Kidney epithelial cell (primary cell): Measurements from ENCODE around the gene GADD45B. TPM values are rescaled to one million over a fixed set of nuclear protein-coding genes. Genes with fewer than 3 reads are reported as not detected.
"Not testable (repeated sequence)": the region's sequence is repeated elsewhere in the genome, so short reads cannot be mapped to it uniquely, and the experiment has no call there.

Experiments used
- DNase-seq: peaks from one replicate; pipeline ENCODE4 v3.0.0-alpha.2; 2010; ENCODE audit warnings: low read depth
- H3K27me3 ChIP-seq: 2 replicates; pipeline ENCODE4 v1.6.0; 2011; ENCODE audit warnings: low read length; ENCODE audit not compliant: control insufficient read depth, insufficient read depth
- H3K36me3 ChIP-seq: 2 replicates; pipeline ENCODE4 v1.5.1; 2011; ENCODE audit warnings: low read length; ENCODE audit not compliant: control insufficient read depth, insufficient read depth
- H3K4me3 ChIP-seq: 2 replicates; pipeline ENCODE4 v1.5.1; 2011; ENCODE audit warnings: low read depth, mild to moderate bottlenecking, control low read depth, low read length
- total RNA-seq: library from RNA; depleted of rRNA; stranded (reverse); fragments of >200 nt; gene quantifications from 2 replicates; pipeline ENCODE4 v1.2.3, GENCODE V29; 2015
- TF ChIP-seq, protein P1 (sequence below): IDR thresholded peaks from 2 replicates; pipeline ENCODE4 v1.5.1; 2011; ENCODE audit warnings: mild to moderate bottlenecking, moderate library complexity, low read length, control low read depth, inconsistent platforms; ENCODE audit not compliant: insufficient read depth, poor library complexity, severe bottlenecking

The GADD45B gene
- total RNA-seq, 1 donor from 2014 or later, result 99.6 TPM

DNA sequence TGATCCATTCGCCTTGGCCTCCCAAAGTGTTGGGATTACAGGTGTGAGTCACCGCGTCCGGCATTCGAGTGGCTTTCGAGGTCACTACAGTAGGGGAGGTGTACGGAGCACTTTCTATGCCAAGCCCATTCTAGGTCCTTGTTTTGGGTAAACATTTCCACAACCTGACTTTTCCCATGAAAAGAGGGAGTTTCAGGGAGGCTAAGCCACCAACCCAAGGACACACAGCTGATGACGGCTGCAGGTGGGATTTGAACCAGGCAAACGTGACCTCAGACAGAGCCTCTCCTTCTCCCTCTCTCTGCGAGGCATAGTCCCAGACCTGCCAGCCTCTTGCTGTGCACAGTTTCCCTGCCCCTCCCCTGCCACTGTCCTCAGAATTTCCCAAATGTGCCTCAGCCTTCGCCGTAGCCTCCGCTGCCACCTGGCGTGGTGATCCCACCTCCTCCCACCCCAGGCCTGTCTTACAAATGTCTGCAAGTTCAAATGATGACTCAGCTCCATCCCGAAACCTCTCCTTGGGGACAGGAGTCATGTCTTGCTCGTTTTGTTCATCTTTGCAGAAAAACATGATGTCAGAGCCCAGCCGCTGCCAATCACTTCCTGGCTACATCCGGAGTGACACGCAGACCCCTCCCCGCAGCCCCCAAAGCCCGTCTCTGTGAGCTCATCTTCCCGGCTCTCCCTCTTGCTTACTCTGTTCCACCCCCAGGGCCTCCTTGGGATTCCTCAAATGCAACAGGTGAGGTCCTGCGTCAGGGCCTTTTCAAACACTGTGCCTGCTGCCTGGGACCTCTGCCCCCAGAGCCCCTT lies 6.6 kb upstream of the GADD45B start:
- TF ChIP-seq, protein P1, sequence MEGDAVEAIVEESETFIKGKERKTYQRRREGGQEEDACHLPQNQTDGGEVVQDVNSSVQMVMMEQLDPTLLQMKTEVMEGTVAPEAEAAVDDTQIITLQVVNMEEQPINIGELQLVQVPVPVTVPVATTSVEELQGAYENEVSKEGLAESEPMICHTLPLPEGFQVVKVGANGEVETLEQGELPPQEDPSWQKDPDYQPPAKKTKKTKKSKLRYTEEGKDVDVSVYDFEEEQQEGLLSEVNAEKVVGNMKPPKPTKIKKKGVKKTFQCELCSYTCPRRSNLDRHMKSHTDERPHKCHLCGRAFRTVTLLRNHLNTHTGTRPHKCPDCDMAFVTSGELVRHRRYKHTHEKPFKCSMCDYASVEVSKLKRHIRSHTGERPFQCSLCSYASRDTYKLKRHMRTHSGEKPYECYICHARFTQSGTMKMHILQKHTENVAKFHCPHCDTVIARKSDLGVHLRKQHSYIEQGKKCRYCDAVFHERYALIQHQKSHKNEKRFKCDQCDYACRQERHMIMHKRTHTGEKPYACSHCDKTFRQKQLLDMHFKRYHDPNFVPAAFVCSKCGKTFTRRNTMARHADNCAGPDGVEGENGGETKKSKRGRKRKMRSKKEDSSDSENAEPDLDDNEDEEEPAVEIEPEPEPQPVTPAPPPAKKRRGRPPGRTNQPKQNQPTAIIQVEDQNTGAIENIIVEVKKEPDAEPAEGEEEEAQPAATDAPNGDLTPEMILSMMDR, result no peak
- DNase-seq, result peak; percentile 93
- Histone ChIP-seq H3K27me3 (no peaks in the 10 kb centered on the region), H3K4me3 (no peak overlapping the region), H3K36me3 (no peaks in the 10 kb centered on the region)

DNA sequence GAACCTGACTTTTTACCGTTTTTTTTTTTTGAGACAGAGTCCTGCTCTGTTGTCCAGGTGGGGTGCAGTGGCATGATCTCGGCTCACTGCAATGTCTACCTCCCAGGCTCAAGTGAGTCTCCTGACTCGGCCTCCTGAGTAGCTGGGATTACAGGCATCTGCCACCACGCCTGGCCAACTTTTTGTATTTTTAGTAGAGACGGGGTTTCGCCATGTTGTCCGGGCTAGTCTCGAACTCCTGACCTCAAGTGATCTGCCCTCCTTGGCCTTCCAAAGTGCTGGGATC lies 6.1 kb upstream of the GADD45B start:
- not testable (repeated sequence) for H3K27me3 ChIP-seq, DNase-seq, H3K4me3 ChIP-seq, H3K36me3 ChIP-seq

DNA sequence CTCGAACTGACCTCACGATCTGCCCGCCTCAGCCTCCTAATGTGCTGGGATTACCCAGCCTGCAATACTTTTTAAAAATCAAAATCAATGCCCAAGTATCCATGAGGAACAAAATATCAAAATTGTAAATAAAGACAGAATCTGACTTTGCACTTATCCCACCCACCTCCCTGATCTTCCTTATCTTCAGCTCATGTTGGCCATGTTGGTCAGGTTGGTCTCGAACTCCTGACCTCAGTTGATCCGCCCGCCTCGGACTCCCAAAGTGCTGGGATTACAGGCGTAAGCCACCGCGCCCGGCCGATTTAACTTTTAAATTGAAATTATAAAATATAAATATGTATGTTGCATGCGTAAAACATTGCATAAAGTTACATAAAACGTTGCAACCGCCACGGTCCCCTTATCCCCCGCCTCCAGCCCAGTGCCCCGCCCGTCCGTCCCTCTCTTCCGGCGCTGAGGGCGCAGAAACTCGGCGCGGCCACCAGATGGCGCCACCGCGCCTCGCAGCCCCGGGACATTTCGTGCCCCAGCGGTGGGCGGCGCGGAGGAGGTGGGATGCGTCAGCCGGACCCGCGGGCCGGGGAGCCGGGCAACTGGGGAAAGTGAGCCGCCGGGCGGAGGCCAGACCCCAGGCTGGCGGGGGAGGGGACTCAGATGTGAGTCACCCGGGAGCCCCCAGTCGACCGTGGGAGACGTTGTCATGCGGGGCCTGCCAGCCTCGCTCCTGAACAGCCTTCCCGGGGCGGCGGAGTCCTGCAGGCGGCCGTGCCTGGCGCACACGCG lies 1.5 kb upstream of the GADD45B start:
- Histone ChIP-seq H3K27me3 (no peaks in the 10 kb centered on the region), H3K36me3 (no peaks in the 10 kb centered on the region), H3K4me3 (peak overlapping the region; percentile 23)
- no peak for DNase-seq
- TF ChIP-seq, protein P1, result peak; percentile 75

DNA sequence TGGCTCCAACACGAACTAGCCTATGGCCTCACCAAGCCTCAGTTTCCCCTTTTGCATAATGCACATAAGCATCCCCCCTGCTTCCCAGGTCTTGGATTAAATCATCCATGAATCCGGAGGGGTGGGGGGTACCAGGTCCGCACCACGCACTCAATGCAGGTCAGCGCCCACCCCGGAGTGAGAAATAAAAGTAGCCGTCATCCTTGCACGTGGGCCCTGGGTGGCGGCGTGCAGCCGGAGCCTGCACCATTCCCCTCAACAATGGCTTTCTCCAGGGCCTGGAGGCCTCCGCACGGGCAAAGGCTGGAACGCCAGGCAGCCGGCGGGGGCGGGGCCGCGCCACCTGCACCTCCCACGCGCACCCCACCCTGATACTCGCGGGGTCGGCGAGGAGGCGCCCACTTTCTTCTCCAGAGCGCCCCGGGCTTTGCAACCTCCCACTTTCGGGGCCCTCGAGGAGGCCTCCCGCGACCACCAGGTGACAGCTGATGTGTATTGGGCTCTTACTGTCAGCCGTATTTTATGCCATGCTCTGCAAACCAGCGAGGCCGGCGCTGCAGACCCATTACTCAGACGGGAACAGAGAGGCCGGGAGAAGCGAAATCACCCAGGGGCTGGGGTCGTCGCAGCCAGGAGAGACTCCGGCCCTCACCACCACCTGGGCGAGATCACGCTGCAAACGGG lies 767 bp upstream of the GADD45B start:
- Histone ChIP-seq H3K4me3 (peak overlapping the region; percentile 23), H3K36me3 (no peaks in the 10 kb centered on the region), H3K27me3 (no peaks in the 10 kb centered on the region)
- TF ChIP-seq, protein P1, result no peak
- DNase-seq, result no peak

DNA sequence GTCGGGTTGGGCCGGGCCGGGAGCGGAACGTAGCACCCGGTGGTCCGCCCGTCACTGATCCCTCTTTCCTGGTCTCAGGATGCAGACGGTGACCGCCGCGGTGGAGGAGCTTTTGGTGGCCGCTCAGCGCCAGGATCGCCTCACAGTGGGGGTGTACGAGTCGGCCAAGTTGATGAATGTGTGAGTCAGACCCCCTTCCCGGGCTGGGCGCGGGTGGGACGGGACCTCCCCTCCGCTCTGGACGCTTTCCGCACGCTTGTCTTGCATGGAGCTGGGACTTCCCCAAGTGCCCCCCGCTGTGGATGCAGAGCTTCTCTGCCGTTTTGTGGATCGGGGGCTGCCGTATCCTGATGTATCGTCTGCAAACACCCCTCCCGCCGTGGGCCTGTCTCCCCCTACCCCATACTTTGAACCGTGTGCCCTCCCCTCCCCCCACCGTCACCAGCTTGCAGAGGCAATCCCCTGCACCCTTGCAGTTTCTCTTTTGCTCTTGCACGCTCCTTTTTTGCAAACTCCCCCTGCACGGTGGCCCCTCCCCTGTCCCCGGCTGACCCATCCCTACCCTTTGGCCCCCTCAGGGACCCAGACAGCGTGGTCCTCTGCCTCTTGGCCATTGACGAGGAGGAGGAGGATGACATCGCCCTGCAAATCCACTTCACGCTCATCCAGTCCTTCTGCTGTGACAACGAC lies 669 bp downstream of the GADD45B start:
- DNase-seq, result no peak
- TF ChIP-seq, protein P1, result no peak
- Histone ChIP-seq H3K36me3 (no peaks in the 10 kb centered on the region), H3K4me3 (peak overlapping the region; percentile 94), H3K27me3 (no peaks in the 10 kb centered on the region)

DNA sequence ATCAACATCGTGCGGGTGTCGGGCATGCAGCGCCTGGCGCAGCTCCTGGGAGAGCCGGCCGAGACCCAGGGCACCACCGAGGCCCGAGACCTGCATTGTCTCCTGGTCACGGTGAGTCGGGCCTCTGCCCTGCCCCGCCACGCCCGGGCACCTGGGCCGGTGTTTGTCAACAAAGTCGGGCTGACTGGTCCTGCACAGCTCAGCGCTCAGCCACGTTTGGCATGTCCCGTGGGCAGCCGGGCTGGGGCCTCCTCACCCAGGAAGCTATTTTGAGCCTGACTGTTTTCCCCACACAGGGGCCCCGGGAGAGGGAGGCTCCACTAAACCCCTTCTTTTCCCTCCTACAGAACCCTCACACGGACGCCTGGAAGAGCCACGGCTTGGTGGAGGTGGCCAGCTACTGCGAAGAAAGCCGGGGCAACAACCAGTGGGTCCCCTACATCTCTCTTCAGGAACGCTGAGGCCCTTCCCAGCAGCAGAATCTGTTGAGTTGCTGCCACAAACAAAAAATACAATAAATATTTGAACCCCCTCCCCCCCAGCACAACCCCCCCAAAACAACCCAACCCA lies 1.3 kb downstream of the GADD45B start:
- TF ChIP-seq, protein P1, result no peak
- no peaks in the 10 kb centered on the region for H3K27me3 ChIP-seq
- DNase-seq, result no peak
- peak overlapping the region; percentile 94 for H3K4me3 ChIP-seq
- H3K36me3 ChIP-seq, result no peaks in the 10 kb centered on the region
